ENCODE data around the gene TAF1B. TPM values are rescaled to one million over a fixed set of nuclear protein-coding genes. Genes with fewer than 3 reads are reported as not detected.

TAF1B gene
- total RNA-seq, result 20.9 and 21.8 TPM in 2 replicates

GRCh38 chr2:9843229-9844035 lies at the start of gene TAF1B:
Gene TAF1B, plus strand, starts transcription at chr2:9843474. Its CDS starts 68 bp downstream, at chr2:9843542.

GRCh38 chr2:9951522-9952285 lies 108.4 kb downstream of the TAF1B start, which contains the start of gene GRHL1:
Gene GRHL1, plus strand, starts transcription at chr2:9951693. Its CDS starts 141 bp downstream, at chr2:9951834.

Other genes starting within 250 kb of the TAF1B start
- 221 and 351 TPM in 2 replicates for gene YWHAQ, start 212.5 kb upstream of the TAF1B start, total RNA-seq
- 0.16 and 1.3 TPM in 2 replicates for gene GRHL1, start 108.2 kb downstream of the TAF1B start, total RNA-seq
- gene KLF11, start 200.1 kb downstream of the TAF1B start, total RNA-seq, result 4.7 and 10.1 TPM in 2 replicates
- 0.16 TPM in 1 of 2 replicates, not detected in the other for gene CYS1, start 236.9 kb downstream of the TAF1B start, total RNA-seq

All from bladder microvascular endothelial cell (primary cell).